ENCODE measurements around the gene TPST1.
A peak's percentile ranks its signal among the peaks of the same experiment; 100 is the strongest.

Gene TPST1

DNA sequence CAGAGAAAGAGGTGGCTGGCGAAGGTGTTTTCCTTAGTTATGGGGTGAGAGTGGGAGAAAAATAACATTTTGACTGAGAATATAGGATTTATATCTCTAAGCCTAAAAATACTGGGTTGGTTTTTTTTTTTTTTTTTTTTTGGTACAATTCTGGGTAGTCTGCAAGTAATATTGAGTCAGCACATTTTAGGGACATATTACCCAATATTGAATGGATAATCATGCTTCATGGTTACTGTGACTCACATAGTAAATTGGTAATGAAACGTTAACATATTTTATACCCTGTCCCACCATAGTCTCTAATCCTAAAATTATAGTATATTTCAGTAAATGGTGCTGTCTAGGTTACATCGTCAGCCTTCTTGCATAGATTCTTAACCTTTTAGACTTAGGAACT is 91.4 kb downstream of the TPST1 start:
- DNase-seq, result peak; percentile 33

- peak; percentile 47 for DNase-seq
Observed at GRCh38 chr7:66297579-66297978, 92.4 kb downstream of the TPST1 start.

- no peak for DNase-seq
Observed at GRCh38 chr7:66301249-66301648, 96.1 kb downstream of the TPST1 start.

- DNase-seq, result no peak
Observed at GRCh38 chr7:66301737-66302136, 96.6 kb downstream of the TPST1 start.

DNA sequence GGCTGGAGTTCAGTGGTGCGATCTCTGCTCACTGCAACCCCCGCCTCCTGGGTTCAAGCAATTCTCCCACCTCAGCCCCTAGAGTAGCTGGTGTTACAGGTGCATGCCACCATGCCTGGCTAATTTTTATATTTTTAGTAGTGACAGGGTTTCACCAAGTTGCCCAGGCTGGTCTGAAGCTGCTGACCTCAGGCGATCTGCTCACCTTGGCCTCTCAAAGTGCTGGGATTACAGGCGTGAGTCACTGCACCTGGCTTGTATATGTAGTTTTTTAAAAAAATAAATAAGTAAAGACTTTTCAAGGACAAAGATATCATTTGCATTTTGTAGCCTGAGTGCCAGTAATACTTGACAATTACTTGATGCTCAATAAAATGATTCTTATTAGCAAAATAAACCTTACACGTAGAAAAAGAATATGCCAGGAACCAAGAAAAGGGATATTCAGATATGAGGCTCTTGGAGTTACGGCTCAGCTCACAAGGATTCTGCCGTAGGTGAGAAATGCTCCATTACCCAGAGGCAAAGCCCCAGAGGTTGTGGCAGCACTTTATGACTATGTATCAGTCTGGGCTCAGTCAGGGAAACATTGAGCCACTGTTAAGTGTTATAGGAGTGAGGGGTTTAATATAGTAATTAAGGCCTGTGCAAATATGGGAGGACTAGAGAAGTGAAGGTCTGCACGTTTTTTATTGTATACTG is 98.5 kb downstream of the TPST1 start:
- no peak for DNase-seq

- no peak for DNase-seq
Observed at GRCh38 chr7:66304536-66304935, 99.4 kb downstream of the TPST1 start.

DNA sequence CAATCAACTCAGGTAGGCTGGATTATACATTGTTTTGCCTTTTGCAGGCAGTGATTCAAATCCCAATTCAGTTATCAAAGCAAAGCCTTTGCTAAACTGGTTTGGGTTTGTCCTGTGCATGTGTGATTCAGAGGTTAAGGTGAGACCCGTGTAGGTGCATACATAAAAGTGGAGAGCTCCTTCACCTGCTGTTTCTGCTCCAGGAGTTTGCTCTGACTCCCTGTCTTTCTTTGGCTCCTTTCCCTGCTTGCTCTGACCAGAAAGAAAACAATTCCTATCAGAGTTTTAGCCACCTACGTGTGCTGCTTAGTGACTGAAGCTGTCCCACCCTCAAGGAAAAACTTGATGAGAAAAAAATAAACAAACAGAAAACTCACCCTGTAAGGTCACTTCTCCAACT is 101.1 kb downstream of the TPST1 start:
- no peak for DNase-seq

- DNase-seq, result no peak
Observed at GRCh38 chr7:66307591-66308215, 102.6 kb downstream of the TPST1 start.

DNA sequence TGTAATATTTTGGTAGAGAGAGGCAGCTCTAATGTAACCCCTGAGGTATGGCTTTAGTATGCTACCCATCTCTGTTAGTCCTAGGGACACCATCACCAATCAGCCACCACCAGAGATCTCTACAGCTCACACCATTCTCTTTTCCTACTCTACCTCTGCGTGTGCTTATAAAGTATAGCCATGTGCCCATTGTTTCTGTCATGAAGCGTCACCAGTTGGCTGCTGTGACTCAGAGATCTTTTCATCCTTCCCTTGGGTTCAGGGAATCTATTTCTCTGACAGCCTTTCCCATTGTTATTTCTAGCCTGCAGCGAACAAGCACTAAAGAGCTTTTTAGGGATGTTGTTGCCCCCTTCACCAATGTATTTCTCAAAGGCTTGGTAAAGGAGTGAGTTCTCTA is 103.3 kb downstream of the TPST1 start:
- DNase-seq, result no peak

DNA sequence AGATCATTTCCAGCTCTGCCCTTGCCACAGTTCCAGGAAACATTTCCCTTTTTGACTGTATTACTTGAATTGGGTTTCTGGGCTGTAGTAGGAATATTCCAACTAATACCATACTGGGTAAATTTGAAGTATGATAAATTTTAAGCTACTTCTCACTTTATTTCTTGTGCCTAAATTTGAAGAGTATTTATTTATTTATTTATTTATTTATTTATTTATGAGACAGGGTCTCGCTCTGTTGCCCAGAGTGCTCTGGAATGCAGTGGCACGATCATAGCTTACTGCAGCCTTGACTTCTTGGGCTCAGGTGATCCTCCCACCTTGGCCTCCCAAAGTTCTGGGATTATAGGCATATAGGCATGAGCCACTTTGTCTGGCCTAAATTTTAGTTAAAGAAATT is 105.5 kb downstream of the TPST1 start:
- no peak for DNase-seq

- no peak for DNase-seq
Observed at GRCh38 chr7:66313886-66314568, 108.9 kb downstream of the TPST1 start.

DNA sequence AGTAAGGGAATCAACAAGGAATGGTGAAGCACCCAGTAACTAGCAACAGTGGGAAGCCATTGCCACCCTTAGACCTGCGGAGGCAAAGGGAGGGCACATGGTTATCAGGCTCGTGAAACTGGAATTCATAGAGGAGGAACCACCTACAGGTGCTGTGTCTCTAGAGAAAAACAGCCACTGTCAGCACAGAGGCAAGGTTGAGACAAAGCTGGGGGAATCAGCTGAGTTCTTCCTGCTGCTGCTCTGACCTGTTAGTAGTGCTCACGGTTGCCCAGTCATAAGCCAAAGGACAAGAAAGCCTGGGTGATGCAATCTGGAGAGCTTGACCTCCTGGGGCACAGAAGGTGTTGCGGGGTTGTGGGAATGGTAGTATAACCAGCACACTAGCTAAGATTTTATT is 110.1 kb downstream of the TPST1 start:
- DNase-seq, result no peak

DNA sequence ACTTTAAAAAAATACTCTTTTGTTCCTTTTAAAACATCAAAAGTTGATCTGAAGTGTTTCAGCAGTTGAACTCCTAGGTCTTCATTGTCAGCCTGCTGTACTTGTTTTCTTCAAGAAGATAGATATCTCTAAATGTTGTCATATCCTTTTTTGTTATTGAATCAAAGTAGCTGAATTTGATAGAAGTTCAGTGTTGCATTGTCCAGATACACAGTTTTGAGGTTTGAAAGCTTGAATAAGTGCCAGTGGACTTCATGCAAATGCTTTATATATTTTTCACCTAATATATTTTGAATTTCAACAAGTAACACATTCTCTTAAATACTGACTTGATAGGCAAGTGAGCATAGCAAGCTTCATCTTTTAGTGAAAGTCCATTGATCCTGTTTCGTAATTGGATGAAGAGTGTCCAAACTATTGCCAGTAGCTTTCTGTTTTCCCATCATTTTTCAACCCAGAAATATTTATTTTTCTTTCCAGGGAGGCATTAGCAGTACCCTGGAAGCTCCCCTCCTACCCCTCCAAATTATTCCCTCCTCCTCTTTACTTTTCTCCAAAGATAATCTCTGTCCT is 114.4 kb downstream of the TPST1 start:
- no peak for DNase-seq

- DNase-seq, result no peak
Observed at GRCh38 chr7:66321283-66321682, 116.1 kb downstream of the TPST1 start.

- no peak for DNase-seq
Observed at GRCh38 chr7:66323114-66323796, 118.1 kb downstream of the TPST1 start.

- DNase-seq, result peak; percentile 53
Observed at GRCh38 chr7:66324985-66325384, 119.9 kb downstream of the TPST1 start.

GRCh38 chr7:66326501-66327215 is 121.5 kb downstream of the TPST1 start:
- DNase-seq, result no peak

DNA sequence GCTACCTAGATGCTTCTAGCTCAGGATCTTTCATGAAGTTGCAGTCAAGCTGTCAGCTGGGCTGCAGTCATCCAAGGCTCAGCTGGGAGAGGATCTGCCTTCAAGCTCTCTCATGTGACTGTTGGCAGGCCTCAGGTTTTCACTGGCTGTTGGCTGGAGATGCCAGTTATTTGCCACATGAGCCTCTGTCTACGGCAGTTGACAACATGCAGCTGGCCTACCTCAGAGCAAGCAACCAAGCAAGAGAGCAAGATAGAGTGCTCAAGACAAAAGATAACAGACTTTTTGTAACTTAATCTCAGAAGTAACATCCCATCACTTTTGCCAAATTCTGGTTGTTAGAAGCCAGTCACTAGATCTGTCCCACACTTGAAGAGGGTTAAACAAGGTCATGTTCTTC is 125.8 kb downstream of the TPST1 start:
- DNase-seq, result no peak

DNA sequence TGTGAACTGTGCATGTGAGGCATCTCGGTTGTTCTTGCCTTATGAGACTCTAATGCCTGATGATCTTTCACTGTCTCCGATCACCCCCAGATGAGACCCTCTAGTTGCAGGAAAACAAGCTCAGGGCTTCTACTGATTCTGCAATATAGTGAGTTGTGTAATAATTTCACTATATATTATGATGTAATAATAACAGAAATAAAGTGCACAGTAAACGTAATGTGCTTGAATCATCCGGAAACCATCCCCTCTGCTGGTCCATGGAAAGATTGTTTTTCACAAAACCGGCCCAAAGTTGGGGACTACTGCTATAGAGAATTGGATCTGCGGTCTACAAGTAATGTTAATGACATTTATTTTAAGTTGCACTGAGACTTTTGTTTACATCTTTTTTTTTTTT is 126.7 kb downstream of the TPST1 start:
- DNase-seq, result no peak

DNA sequence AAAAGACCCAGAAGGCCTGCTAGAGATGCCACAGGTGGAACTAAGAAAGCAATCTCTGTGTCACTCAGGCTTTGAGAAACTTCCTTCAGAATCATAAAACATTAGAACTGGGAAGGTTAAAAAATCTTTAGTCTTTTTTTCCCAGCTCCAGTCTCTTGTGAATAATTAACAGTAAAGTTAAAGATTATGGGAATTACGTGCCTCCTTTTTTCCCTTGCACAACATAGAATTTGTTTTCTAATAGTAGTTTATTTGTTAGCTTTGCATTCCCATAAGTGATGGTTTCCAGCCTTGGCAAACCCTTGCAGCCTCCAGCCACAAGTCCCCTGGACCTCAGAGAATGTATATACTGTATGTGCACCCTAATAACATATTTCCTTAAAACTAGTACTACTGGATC is 128.3 kb downstream of the TPST1 start:
- DNase-seq, result no peak

GRCh38 chr7:66335318-66335717 is 130.2 kb downstream of the TPST1 start:
- no peak for DNase-seq

DNA sequence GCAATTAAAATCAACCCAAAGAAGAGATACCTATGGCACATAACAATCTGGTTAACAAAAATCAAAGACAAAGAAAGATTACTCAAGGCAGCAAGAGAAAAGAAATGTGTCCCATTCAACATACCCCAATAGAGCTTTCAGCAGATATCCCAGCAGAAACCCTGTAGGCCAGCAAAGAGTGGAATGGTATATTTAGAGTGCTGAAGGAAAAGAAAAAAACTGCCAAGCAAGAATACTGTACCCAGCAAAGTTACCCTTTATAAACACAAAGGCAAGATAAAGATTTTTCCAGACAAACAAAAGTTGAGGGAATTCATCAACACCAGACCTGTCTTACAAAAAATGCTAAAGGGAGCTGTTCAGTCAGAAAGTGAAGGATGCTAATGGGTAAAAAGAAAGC is 131.6 kb downstream of the TPST1 start:
- no peak for DNase-seq

- no peak for DNase-seq
Observed at GRCh38 chr7:66339141-66339540, 134.0 kb downstream of the TPST1 start.

All from inflammatory macrophage treated with lipopolysaccharide for 4 hours (primary cell).